Mucosa of rectum (tissue), 2 donors: ENCODE data around the gene DNM1L.
A peak's percentile ranks its signal among the peaks of the same experiment; 100 is the strongest.

Experiments
- H3K27ac ChIP-seq, 2 donors: one replicate each; pipeline ENCODE4 v1.7.0; 2013; ENCODE audit warnings: inconsistent platforms in 2 of 2, low read depth in 2 of 2, low read length in 2 of 2
- H3K27me3 ChIP-seq, 2 donors: one replicate each; pipeline ENCODE4 v1.7.0; 2013; ENCODE audit warnings: low read length in 2 of 2; ENCODE audit not compliant: control insufficient read depth in 2 of 2, insufficient read depth in 2 of 2
- H3K36me3 ChIP-seq, 2 donors: one replicate each; pipeline ENCODE4 v1.7.0; 2013; ENCODE audit warnings: low read length in 2 of 2; ENCODE audit not compliant: control insufficient read depth in 2 of 2, insufficient read depth in 2 of 2
- H3K4me1 ChIP-seq, 2 donors: one replicate each; pipeline ENCODE4 v1.7.0; 2013; ENCODE audit warnings: low read length in 2 of 2, mild to moderate bottlenecking in 1 of 2; ENCODE audit not compliant: control insufficient read depth in 2 of 2, insufficient read depth in 2 of 2
- H3K4me3 ChIP-seq, 2 donors: one replicate each; pipeline ENCODE4 v1.7.0; 2013; ENCODE audit warnings: low read length in 2 of 2
- H3K9ac ChIP-seq, 2 donors: one replicate each; pipeline ENCODE4 v1.7.0; 2013; ENCODE audit warnings: low read length in 2 of 2, low read depth in 1 of 2, mild to moderate bottlenecking in 1 of 2
- H3K9me3 ChIP-seq, 2 donors: one replicate each; pipeline ENCODE4 v1.7.0; 2013; ENCODE audit warnings: low read length in 2 of 2; ENCODE audit not compliant: control insufficient read depth in 2 of 2
- donor health status: healthy.
- donor health status: Normal muscosa, but diverticular disease.

Gene DNM1L

GRCh38 chr12:32666018-32666417 lies 13.1 kb upstream of the DNM1L start:
- Histone ChIP-seq H3K9me3 (peaks cover 2 to 3% of the 10 kb centered on the region in 2 donors), H3K27me3 (no peaks in the 10 kb centered on the region), H3K4me3 (no peak overlapping the region), H3K27ac (no peak overlapping the region), H3K9ac (no peak overlapping the region), H3K4me1 (no peaks in the 10 kb centered on the region), H3K36me3 (no peaks in the 10 kb centered on the region)

- Histone ChIP-seq H3K27ac (no peak overlapping the region), H3K9me3 (peaks cover 2 to 3% of the 10 kb centered on the region in 2 donors), H3K4me1 (peaks cover 0 to 3% of the 10 kb centered on the region in 2 donors), H3K9ac (no peak overlapping the region), H3K36me3 (no peaks in the 10 kb centered on the region), H3K4me3 (no peak overlapping the region), H3K27me3 (no peaks in the 10 kb centered on the region)
Measured at GRCh38 chr12:32669584-32669983, 9.5 kb upstream of the DNM1L start.

- Histone ChIP-seq H3K9ac (no peak overlapping the region), H3K27me3 (no peaks in the 10 kb centered on the region), H3K4me3 (no peak overlapping the region), H3K9me3 (peaks cover 2 to 3% of the 10 kb centered on the region in 2 donors), H3K4me1 (peaks cover 0 to 3% of the 10 kb centered on the region in 2 donors), H3K36me3 (no peaks in the 10 kb centered on the region), H3K27ac (no peak overlapping the region)
Measured at GRCh38 chr12:32671930-32672780, 6.9 kb upstream of the DNM1L start.

- peak overlapping the region; percentile 95 to 96 for H3K27ac ChIP-seq
- no peaks in the 10 kb centered on the region for H3K27me3 ChIP-seq
- H3K4me1 ChIP-seq = peaks cover 5 to 8% of the 10 kb centered on the region in 2 donors
- H3K4me3 ChIP-seq = peak overlapping the region; percentile 81 to 89
- peak overlapping the region; percentile 94 to 95 for H3K9ac ChIP-seq
- no peaks in the 10 kb centered on the region for H3K9me3 ChIP-seq
- H3K36me3 ChIP-seq = no peaks in the 10 kb centered on the region
Measured at GRCh38 chr12:32679920-32680237, 778 bp downstream of the DNM1L start.

GRCh38 chr12:32680787-32681186 lies 1.7 kb downstream of the DNM1L start:
- H3K27me3 ChIP-seq = no peaks in the 10 kb centered on the region
- no peaks in the 10 kb centered on the region for H3K9me3 ChIP-seq
- no peak overlapping the region for H3K27ac ChIP-seq
- H3K4me3 ChIP-seq = peak overlapping the region in 1 of 2 donors; percentile 89
- peak overlapping the region; percentile 17 to 95 for H3K9ac ChIP-seq
- peaks cover 5 to 8% of the 10 kb centered on the region in 2 donors for H3K4me1 ChIP-seq
- H3K36me3 ChIP-seq = no peaks in the 10 kb centered on the region

GRCh38 chr12:32681272-32681671 lies 2.2 kb downstream of the DNM1L start:
- H3K27ac ChIP-seq = no peak overlapping the region

GRCh38 chr12:32686340-32686739 lies 7.2 kb downstream of the DNM1L start:
- Histone ChIP-seq H3K4me3 (no peak overlapping the region), H3K27me3 (no peaks in the 10 kb centered on the region)

More at GRCh38 chr12:32681272-32681671, 2.2 kb downstream of the DNM1L start:
- Histone ChIP-seq H3K9me3 (no peaks in the 10 kb centered on the region), H3K36me3 (no peaks in the 10 kb centered on the region), H3K27me3 (no peaks in the 10 kb centered on the region), H3K4me1 (peaks cover 5 to 8% of the 10 kb centered on the region in 2 donors), H3K9ac (no peak overlapping the region), H3K4me3 (peak overlapping the region in 1 of 2 donors; percentile 89)

GRCh38 chr12:32688786-32689185 lies 9.7 kb downstream of the DNM1L start:
- no peaks in the 10 kb centered on the region for H3K9me3 ChIP-seq
- no peak overlapping the region for H3K27ac ChIP-seq
- no peak overlapping the region for H3K4me3 ChIP-seq
- no peaks in the 10 kb centered on the region for H3K27me3 ChIP-seq
- H3K4me1 ChIP-seq = no peaks in the 10 kb centered on the region
- H3K9ac ChIP-seq = no peak overlapping the region
- no peaks in the 10 kb centered on the region for H3K36me3 ChIP-seq

More at GRCh38 chr12:32686340-32686739, 7.2 kb downstream of the DNM1L start:
- Histone ChIP-seq H3K27ac (no peak overlapping the region), H3K9me3 (no peaks in the 10 kb centered on the region), H3K9ac (no peak overlapping the region), H3K36me3 (no peaks in the 10 kb centered on the region), H3K4me1 (no peaks in the 10 kb centered on the region)

GRCh38 chr12:32690927-32691326 lies 11.8 kb downstream of the DNM1L start:
- Histone ChIP-seq H3K4me1 (no peaks in the 10 kb centered on the region), H3K4me3 (no peak overlapping the region), H3K9me3 (no peaks in the 10 kb centered on the region), H3K27ac (no peak overlapping the region), H3K9ac (no peak overlapping the region), H3K27me3 (no peaks in the 10 kb centered on the region), H3K36me3 (no peaks in the 10 kb centered on the region)

- Histone ChIP-seq H3K4me1 (no peaks in the 10 kb centered on the region), H3K4me3 (no peak overlapping the region)
Measured at GRCh38 chr12:32692358-32692757, 13.3 kb downstream of the DNM1L start.

More at GRCh38 chr12:32692358-32692757, 13.3 kb downstream of the DNM1L start:
- Histone ChIP-seq H3K27me3 (no peaks in the 10 kb centered on the region), H3K9me3 (no peaks in the 10 kb centered on the region), H3K9ac (no peak overlapping the region), H3K27ac (no peak overlapping the region), H3K36me3 (no peaks in the 10 kb centered on the region)
